H9 (cell line): Measurements from ENCODE around the gene CD300LG. TPM values are rescaled to one million over a fixed set of nuclear protein-coding genes. Genes with fewer than 3 reads are reported as not detected.

Experiments
- DNase-seq: peaks from one replicate; pipeline ENCODE4 v3.0.0-alpha.2; 2017
- H2AFZ ChIP-seq: one replicate; pipeline ENCODE4 v1.6.1; 2013; ENCODE audit warnings: mild to moderate bottlenecking, low read length, control low read depth, moderate library complexity
- H2AK5ac ChIP-seq: 2 replicates; pipeline ENCODE4 v1.6.1; 2013; ENCODE audit warnings: low read length, control low read depth, mixed read lengths; ENCODE audit not compliant: insufficient read length
- H2BK120ac ChIP-seq: one replicate; pipeline ENCODE4 v1.6.1; 2013; ENCODE audit warnings: low read depth, mild to moderate bottlenecking, low read length, control low read depth, inconsistent platforms; ENCODE audit not compliant: poor library complexity, severe bottlenecking
- H2BK12ac ChIP-seq: 2 replicates; pipeline ENCODE4 v1.6.1; 2013; ENCODE audit warnings: low read length, control low read depth, mixed read lengths, low read depth; ENCODE audit not compliant: insufficient read length
- H2BK15ac ChIP-seq: 2 replicates; pipeline ENCODE4 v1.6.1; 2013; ENCODE audit warnings: low read depth, low read length, control low read depth
- H2BK20ac ChIP-seq: one replicate; pipeline ENCODE4 v1.6.1; 2013; ENCODE audit warnings: low read depth, mild to moderate bottlenecking, low read length, control low read depth, inconsistent platforms; ENCODE audit not compliant: poor library complexity, severe bottlenecking
- H2BK5ac ChIP-seq: 2 replicates; pipeline ENCODE4 v1.6.1; 2013; ENCODE audit warnings: low read length, control low read depth, mixed read lengths; ENCODE audit not compliant: insufficient read length
- H3K14ac ChIP-seq: 2 replicates; pipeline ENCODE4 v1.6.1; 2013; ENCODE audit warnings: low read length, control low read depth; ENCODE audit not compliant: insufficient read depth
- H3K18ac ChIP-seq: 2 replicates; pipeline ENCODE4 v1.6.1; 2013; ENCODE audit warnings: low read depth, mild to moderate bottlenecking, mixed read lengths, low read length, control low read depth; ENCODE audit not compliant: insufficient read length
- H3K23ac ChIP-seq: 2 replicates; pipeline ENCODE4 v1.6.1; 2013; ENCODE audit warnings: low read length, control low read depth, mixed read lengths, low read depth; ENCODE audit not compliant: insufficient read length
- H3K23me2 ChIP-seq: 2 replicates; pipeline ENCODE4 v1.6.1; 2013; ENCODE audit warnings: low read depth, mild to moderate bottlenecking, mixed read lengths, low read length, control low read depth; ENCODE audit not compliant: insufficient read length, poor library complexity, severe bottlenecking
- H3K27ac ChIP-seq: 2 replicates; pipeline ENCODE4 v1.5.1; 2013; ENCODE audit warnings: low read length, control low read depth, mixed read lengths, low read depth; ENCODE audit not compliant: insufficient read length
- H3K27me3 ChIP-seq: 2 replicates; pipeline ENCODE4 v1.6.1; 2013; ENCODE audit warnings: low read length, control low read depth, inconsistent platforms; ENCODE audit not compliant: insufficient read depth
- H3K4ac ChIP-seq: 2 replicates; pipeline ENCODE4 v1.6.1; 2013; ENCODE audit warnings: low read depth, mild to moderate bottlenecking, control low read depth, inconsistent platforms, low read length, moderate library complexity
- H3K4me1 ChIP-seq: 2 replicates; pipeline ENCODE4 v1.6.1; 2013; ENCODE audit warnings: low read length, control low read depth, inconsistent platforms; ENCODE audit not compliant: insufficient read depth
- H3K4me2 ChIP-seq: 2 replicates; pipeline ENCODE4 v1.6.1; 2013; ENCODE audit warnings: low read length, control low read depth, mixed read lengths; ENCODE audit not compliant: insufficient read length, insufficient read depth
- H3K56ac ChIP-seq: 2 replicates; pipeline ENCODE4 v1.6.1; 2013; ENCODE audit warnings: low read depth, mild to moderate bottlenecking, mixed read lengths, low read length, control low read depth; ENCODE audit not compliant: insufficient read length
- H3K79me1 ChIP-seq: 2 replicates; pipeline ENCODE4 v1.6.1; 2013; ENCODE audit warnings: low read depth, mild to moderate bottlenecking, moderate library complexity, low read length, control low read depth, inconsistent platforms; ENCODE audit not compliant: insufficient read depth, poor library complexity, severe bottlenecking
- H3K79me2 ChIP-seq: 2 replicates; pipeline ENCODE4 v1.6.1; 2013; ENCODE audit warnings: low read length, control low read depth, inconsistent platforms; ENCODE audit not compliant: insufficient read depth
- H3K9ac ChIP-seq: 2 replicates; pipeline ENCODE4 v1.6.1; 2013; ENCODE audit warnings: low read length, control low read depth, mixed read lengths; ENCODE audit not compliant: insufficient read length; ENCODE audit errors: extremely low read depth
- H3K9me3 ChIP-seq: one replicate; pipeline ENCODE4 v1.6.1; 2013; ENCODE audit warnings: low read depth, low read length, inconsistent platforms; ENCODE audit not compliant: control insufficient read depth
- H3T11ph ChIP-seq: one replicate; pipeline ENCODE4 v1.6.1; 2013; ENCODE audit warnings: mild to moderate bottlenecking, low read length, control low read depth, inconsistent platforms
- H4K20me1 ChIP-seq: one replicate; pipeline ENCODE4 v1.6.1; 2013; ENCODE audit not compliant: control insufficient read depth, insufficient read length, insufficient read depth
- H4K5ac ChIP-seq: 2 replicates; pipeline ENCODE4 v1.6.1; 2013; ENCODE audit warnings: low read depth, mild to moderate bottlenecking, mixed read lengths, low read length, control low read depth; ENCODE audit not compliant: insufficient read length
- H4K8ac ChIP-seq: replicated peaks from 2 replicates; pipeline ENCODE4 v1.6.1; 2013; ENCODE audit warnings: low read length, control low read depth, mixed read lengths, low read depth; ENCODE audit not compliant: insufficient read length
- H4K91ac ChIP-seq: 2 replicates; pipeline ENCODE4 v1.6.1; 2013; ENCODE audit warnings: low read depth, mild to moderate bottlenecking, moderate library complexity, mixed read lengths, low read length, control low read depth; ENCODE audit not compliant: insufficient read length
- H3K27ac Mint-ChIP-seq, 3 experiments: 2 replicates in 2 of 3; 3 replicates in 1 of 3; pipeline ENCODE4 v1.8.0; 2020 to 2021; ENCODE audit warnings: mixed read lengths in 3 of 3, mild to moderate bottlenecking in 1 of 3, moderate library complexity in 1 of 3
- H3K27me3 Mint-ChIP-seq: 2 replicates; pipeline ENCODE4 v1.8.0; 2021; ENCODE audit warnings: low read depth, mild to moderate bottlenecking, moderate library complexity, mixed read lengths
- H3K36me3 Mint-ChIP-seq, 3 experiments: 2 replicates in 2 of 3; 3 replicates in 1 of 3; pipeline ENCODE4 v1.8.0; 2020 to 2021; ENCODE audit warnings: low read depth in 3 of 3, mixed read lengths in 3 of 3; ENCODE audit not compliant: insufficient read depth in 1 of 3
- H3K4me1 Mint-ChIP-seq, 2 experiments: 2 replicates each; pipeline ENCODE4 v1.8.0; 2020; ENCODE audit warnings: mixed read lengths in 2 of 2
- H3K4me3 Mint-ChIP-seq, 2 experiments: 2 replicates in 1 of 2; 3 replicates in 1 of 2; pipeline ENCODE4 v1.8.0; 2020 to 2021; ENCODE audit warnings: mild to moderate bottlenecking in 2 of 2, mixed read lengths in 2 of 2, moderate library complexity in 1 of 2
- H3K9me3 Mint-ChIP-seq, 2 experiments: 2 replicates in 1 of 2; 3 replicates in 1 of 2; pipeline ENCODE4 v1.8.0; 2020; ENCODE audit warnings: mild to moderate bottlenecking in 2 of 2, mixed read lengths in 2 of 2, moderate library complexity in 1 of 2
- WGBS: extraction: QIAGEN DNeasy Blood & Tissue Kit; methylation state at CpG from one replicate; pipeline ENCODE4 v1.1.7; 2013; ENCODE audit warnings: missing lambda C conversion rate, low lambda C conversion rate, mixed read lengths; ENCODE audit not compliant: insufficient read length; ENCODE audit errors: extremely low coverage; 5-methylcytosine and 5-hydroxymethylcytosine counted together
- total RNA-seq: library from RNA; stranded (reverse); gene quantifications from 2 replicates; pipeline ENCODE4 v1.2.1, GENCODE V29; 2021
- TF ChIP-seq, protein P1 (sequence below): fragments of 200-600 bp; sonication (generic); conservative IDR thresholded peaks from 3 replicates; pipeline ENCODE4 v1.8.0; 2021; ENCODE audit warnings: antibody characterized with exemption, mild to moderate bottlenecking

Gene CD300LG
- total RNA-seq, 1 experiment from 2014 or later, result not detected

DNA sequence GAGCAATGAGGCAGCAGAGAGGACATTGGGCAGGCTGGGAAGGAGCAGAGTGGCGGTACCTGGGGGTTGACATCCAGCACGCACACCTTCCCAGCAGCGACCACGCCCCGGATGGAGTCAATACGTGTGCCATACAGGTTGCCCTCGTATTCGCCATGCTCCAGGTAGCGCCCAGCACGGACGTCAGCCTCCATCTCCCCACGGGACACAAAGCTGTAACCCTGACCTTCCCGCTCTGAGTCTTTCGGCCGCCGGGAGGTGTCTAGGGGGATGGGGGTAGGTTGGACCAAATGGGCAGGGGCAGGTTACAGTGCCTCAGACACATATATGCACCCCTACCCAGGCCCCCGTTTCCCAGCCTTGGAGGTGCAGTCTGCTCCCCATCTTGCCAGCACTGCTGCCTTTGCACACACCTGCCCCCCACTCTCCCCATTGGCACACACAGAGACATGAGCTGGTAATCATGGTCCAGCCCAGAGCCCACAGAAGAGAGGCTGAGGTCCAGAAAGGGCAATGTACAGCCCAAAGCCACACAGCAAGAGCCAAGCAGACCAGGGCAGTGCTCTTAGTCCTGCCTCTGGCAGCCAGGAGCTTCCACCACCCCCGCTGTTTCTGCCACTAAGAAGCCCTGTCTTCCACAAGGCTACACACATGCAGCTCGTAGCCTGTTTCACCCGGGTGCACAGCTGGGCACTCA, 32.9 kb downstream of the CD300LG start:
- no peak overlapping the region for H3T11ph ChIP-seq
- H3K27ac Mint-ChIP-seq, result no peak overlapping the region
- H3K56ac ChIP-seq, result no peak overlapping the region
- no peak overlapping the region for H3K18ac ChIP-seq
- no peak overlapping the region for H3K14ac ChIP-seq
- no peak overlapping the region for H4K5ac ChIP-seq
- H2BK15ac ChIP-seq, result no peak overlapping the region
- no peaks in the 10 kb centered on the region for H3K23me2 ChIP-seq
- H3K27me3 Mint-ChIP-seq, result peaks cover 3% of the 10 kb centered on the region
- no peak overlapping the region for H3K9ac ChIP-seq
- peaks cover 9 to 14% of the 10 kb centered on the region in 2 experiments for H3K4me1 Mint-ChIP-seq
- no peak overlapping the region for H3K27ac ChIP-seq
- TF ChIP-seq, protein P1, sequence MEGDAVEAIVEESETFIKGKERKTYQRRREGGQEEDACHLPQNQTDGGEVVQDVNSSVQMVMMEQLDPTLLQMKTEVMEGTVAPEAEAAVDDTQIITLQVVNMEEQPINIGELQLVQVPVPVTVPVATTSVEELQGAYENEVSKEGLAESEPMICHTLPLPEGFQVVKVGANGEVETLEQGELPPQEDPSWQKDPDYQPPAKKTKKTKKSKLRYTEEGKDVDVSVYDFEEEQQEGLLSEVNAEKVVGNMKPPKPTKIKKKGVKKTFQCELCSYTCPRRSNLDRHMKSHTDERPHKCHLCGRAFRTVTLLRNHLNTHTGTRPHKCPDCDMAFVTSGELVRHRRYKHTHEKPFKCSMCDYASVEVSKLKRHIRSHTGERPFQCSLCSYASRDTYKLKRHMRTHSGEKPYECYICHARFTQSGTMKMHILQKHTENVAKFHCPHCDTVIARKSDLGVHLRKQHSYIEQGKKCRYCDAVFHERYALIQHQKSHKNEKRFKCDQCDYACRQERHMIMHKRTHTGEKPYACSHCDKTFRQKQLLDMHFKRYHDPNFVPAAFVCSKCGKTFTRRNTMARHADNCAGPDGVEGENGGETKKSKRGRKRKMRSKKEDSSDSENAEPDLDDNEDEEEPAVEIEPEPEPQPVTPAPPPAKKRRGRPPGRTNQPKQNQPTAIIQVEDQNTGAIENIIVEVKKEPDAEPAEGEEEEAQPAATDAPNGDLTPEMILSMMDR, result no peak
- H2BK12ac ChIP-seq, result no peak overlapping the region
- peaks cover 3% of the 10 kb centered on the region; the same call in 1 of the 2 replicates for H3K4me1 ChIP-seq
- no peaks in the 10 kb centered on the region for H3K79me1 ChIP-seq
- no peak overlapping the region for H2AK5ac ChIP-seq
- H3K4me3 Mint-ChIP-seq, result no peak overlapping the region
- H2BK120ac ChIP-seq, result no peak overlapping the region
- no peaks in the 10 kb centered on the region for H3K9me3 ChIP-seq
- H4K91ac ChIP-seq, result no peak overlapping the region
- no CpG with 5 or more reads among the region's 20 CpGs for WGBS
- no peak overlapping the region for H3K4ac ChIP-seq
- no peak overlapping the region for H4K8ac ChIP-seq
- no peaks in the 10 kb centered on the region for H3K27me3 ChIP-seq
- no peak overlapping the region for H2AFZ ChIP-seq
- H2BK5ac ChIP-seq, result no peak overlapping the region
- DNase-seq, result no peak
- H3K36me3 Mint-ChIP-seq, result peaks cover 5 to 14% (median 13%) of the 10 kb centered on the region in 3 experiments; a peak in 5 of 7 replicates
- H3K9me3 Mint-ChIP-seq, result no peaks in the 10 kb centered on the region
- no peak overlapping the region for H2BK20ac ChIP-seq
- no peak overlapping the region for H3K4me2 ChIP-seq
- H4K20me1 ChIP-seq, result peaks cover 4% of the 10 kb centered on the region
- H3K23ac ChIP-seq, result no peak overlapping the region
- no peaks in the 10 kb centered on the region for H3K79me2 ChIP-seq
